Measurements from ENCODE around the gene SAAL1.

The SAAL1 gene

GRCh38 chr11:18088366-18088765 is 17.5 kb downstream of the SAAL1 start:
- DNase-seq = peak; percentile 59

DNA sequence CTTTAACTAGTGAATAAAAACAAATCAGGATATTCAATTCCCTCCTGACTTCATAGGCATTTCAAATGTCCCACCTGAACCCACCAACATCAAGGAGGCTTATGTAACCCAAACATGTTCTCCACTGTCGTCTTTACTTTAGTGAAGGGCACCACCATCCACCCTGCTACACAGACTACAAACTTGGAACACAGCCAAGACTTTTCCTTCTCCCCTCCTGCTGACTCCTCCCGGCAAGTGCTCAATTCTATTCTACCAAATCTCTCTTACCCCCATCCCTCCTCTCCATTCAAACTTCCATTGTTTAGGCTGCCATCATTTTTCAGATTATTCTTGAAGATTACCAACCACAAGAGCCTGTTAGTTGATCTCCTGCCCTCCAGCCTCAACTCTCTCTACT is 24.3 kb downstream of the SAAL1 start:
- no peak for DNase-seq

DNA sequence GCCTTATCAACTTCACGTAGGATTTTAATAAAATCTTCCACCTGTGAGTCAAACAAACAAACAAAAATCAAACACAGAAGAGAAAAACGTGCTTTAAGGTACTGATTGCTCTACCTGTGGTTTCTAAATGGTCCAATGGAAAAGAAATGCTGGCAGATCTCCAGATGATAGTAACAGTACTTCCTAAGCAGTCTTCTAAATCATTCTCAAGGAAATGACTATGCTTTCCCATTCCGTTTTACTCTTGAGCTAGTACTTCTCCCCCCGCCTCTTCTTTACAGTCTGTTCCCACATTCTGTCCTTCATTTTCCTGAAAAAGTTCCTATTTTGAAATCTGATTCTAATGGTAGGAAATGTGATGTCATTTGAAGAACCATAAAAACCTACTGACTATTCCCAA is 25.4 kb downstream of the SAAL1 start:
- DNase-seq = no peak

DNA sequence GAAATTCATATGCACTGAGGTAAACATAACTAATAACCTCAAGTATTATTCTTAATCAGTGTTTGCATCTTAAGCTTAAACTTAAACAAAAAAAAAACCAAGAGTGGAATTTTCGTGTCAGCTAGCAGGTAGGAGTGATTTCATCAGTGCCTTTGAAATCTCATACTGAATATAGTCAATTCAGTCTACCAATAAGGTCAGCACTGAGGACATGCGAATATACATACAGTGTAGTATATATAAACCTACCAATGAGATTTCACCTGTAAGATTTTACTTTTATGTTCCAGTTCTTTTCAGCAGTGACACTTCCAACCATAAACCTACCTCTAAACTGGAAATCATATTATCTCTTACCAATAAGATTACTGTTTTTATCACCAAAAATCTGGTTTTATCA is 27.0 kb downstream of the SAAL1 start:
- DNase-seq = no peak

GRCh38 chr11:18075444-18075843 is 30.4 kb downstream of the SAAL1 start:
- no peak for DNase-seq

GRCh38 chr11:18071098-18071705 is 34.7 kb downstream of the SAAL1 start:
- no peak for DNase-seq

DNA sequence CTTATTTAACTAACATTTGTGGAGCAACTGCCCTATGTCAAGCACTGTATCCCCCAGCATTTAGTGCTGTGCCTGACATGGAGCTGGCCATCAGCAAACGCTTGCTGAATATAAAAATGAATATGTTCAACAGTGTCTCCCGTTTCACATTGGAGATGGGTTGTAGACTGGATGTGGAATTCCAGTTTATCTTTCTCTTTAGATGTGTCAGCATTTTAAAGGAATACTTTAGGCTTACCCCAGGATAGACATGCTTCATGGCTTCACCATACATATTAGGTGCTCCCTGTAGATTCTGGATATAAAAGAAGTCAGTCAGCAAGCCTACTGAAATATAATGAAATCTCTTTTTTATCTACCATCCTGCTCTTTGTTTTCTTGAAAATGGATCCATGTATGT is 38.5 kb downstream of the SAAL1 start:
- DNase-seq = no peak

GRCh38 chr11:18066626-18067025 is 39.3 kb downstream of the SAAL1 start:
- DNase-seq = no peak

DNA sequence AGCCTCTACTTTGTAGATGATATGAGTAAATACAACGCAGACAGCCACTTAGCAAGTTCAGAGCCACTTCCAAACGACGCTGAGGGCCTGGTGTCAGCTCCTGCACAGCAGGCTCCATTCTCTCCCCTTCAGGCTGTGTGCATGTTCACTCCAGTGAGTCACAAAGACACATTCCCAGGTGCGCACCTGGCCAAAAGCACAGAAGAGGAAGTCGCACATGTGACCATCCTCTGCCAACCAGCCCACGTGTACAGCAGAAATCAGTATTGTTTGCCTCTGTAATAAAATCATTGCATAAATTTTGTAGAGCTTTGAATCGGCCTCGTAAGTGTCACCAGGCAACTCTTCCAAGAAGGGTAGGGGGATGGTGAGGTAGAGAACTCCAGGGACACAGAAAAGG is 40.3 kb downstream of the SAAL1 start:
- no peak for DNase-seq

- no peak for DNase-seq
Observed at GRCh38 chr11:18064450-18065054, 41.3 kb downstream of the SAAL1 start.

- no peak for DNase-seq
Observed at GRCh38 chr11:18063862-18064434, 41.9 kb downstream of the SAAL1 start.

GRCh38 chr11:18063125-18063524 is 42.8 kb downstream of the SAAL1 start:
- DNase-seq = no peak

GRCh38 chr11:18061351-18061750 is 44.5 kb downstream of the SAAL1 start:
- DNase-seq = no peak

DNA sequence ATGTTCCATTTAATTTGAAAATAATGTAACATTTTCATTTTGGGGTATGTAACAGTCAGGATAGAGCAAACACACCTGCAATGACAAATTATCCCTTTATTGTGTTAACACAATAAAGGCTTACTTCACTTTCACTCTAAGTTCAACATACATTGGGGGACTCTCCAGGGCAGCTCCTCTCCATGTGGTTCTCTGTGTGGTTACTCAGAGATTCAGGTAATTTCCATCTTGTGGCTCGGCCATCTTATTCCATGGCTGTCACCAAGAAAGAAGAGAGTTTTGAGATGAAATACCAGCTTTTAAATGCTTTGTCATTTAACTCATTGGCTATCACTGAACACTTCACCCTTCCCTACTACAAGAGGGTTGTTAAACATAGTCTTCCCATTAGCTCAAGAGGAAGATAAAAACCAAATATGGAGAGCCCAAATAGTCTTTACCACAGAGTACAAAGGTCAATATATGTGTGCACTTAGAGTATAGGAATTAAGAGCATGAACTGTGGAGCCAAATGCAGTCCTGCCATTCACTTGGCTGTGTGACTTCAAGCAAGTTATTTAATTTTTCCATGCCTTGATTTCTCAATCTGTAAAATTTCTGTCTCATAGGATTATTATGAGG is 49.2 kb downstream of the SAAL1 start:
- no peak for DNase-seq

DNA sequence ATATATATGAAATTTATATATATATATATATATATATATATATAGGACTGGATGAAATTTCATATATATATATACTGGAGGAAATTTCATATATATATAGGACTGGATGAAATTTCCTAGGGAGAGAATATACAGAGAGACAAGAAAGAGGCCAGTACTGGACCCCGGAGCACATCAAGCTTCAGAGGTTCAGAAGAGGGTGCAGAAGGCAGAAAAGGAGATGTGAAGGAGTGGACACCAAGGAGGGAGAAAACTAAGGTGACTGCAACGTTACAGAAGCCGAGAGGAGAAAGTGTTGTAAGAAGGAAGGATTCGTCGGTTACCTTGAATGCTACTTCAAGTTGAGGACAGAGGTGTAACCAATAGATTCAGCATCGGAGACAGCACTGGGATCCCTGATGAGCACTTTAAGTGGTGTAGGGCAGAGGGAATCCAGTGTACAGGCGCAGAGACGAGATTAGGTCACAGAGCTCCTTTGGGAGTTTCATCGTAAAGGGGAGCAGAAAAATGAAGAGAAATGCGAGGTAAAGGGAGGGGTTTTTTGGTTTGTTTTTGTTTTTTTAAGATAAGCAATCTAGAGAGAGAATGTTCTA is 51.3 kb downstream of the SAAL1 start:
- no peak for DNase-seq

- DNase-seq = no peak
Observed at GRCh38 chr11:18050848-18051247, 55.0 kb downstream of the SAAL1 start.

DNA sequence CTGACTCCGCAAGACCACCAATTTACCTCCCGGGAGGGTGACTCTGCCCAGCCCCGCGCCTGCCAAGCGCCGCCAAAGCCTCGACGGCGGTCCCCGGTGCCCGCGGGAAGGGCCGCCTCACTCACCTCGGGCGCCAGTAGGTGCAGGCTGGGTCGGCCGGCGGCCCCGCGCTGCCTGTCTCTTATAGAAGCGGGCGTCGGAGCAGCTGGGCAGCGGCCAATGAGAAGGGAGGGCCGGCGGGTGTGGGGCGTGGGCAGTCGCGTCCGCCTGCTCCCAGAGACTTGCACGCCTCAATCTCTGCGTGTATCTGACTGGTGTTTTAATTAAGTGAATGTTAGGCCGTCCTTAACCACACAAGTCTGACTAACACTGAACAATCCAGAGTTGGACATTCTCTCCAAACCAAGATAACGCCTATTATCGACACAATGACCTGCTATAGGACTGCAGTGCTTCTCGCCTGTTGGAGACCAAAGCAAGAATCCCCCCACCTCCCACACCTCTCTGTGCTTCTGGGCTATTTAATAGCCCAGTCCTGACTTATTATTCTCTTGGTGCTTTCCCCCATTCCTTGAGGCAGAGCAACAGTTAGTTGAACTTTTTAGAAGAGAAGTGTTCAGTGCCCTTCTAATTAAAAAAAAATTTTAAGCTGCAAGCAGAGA is 59.6 kb downstream of the SAAL1 start, which contains the start of gene TPH1:
Gene TPH1, minus strand, starts transcription at position 154 of the 662 bp plus-strand sequence. CDS start 5,507 bp downstream, outside the sequence.
- no peak for DNase-seq

- no peak for DNase-seq
Observed at GRCh38 chr11:18036456-18036855, 69.4 kb downstream of the SAAL1 start.
